Measurements from ENCODE around the gene SLC30A2. TPM values are rescaled to one million over a fixed set of nuclear protein-coding genes. Genes with fewer than 3 reads are reported as not detected.

The SLC30A2 gene
- total RNA-seq, 1 donor from 2014 or later: 4.4 TPM

DNA sequence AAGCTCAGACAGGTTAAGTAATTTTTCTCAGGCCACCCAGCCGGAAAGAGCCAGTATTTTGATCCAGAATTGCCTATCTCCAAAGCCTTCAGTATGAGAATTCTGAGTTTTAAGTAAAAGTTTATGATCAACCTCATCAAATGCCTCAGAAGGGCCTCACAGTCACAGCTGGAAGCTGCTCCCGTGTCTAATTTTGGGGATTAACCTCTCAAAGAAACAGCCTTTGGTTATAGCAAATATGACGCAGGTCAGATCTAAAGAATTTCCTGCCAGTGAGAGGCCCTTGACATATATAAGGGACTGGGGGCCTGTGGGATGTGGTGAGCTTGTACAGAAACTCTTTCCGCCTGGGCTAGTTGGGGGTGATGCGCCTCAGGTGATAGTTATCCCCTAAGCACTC is 22.1 kb downstream of the SLC30A2 start:
- no peak for DNase-seq (ENCODE audit: extremely low spot score, unreplicated experiment)
- no peak overlapping the region for H3K27ac Mint-ChIP-seq
- H3K4me1 Mint-ChIP-seq (ENCODE audit: unreplicated experiment): peaks cover 29% of the 10 kb centered on the region
- H3K36me3 Mint-ChIP-seq: no peaks in the 10 kb centered on the region
- H3K27me3 Mint-ChIP-seq: no peaks in the 10 kb centered on the region
- TF ChIP-seq, protein P1, sequence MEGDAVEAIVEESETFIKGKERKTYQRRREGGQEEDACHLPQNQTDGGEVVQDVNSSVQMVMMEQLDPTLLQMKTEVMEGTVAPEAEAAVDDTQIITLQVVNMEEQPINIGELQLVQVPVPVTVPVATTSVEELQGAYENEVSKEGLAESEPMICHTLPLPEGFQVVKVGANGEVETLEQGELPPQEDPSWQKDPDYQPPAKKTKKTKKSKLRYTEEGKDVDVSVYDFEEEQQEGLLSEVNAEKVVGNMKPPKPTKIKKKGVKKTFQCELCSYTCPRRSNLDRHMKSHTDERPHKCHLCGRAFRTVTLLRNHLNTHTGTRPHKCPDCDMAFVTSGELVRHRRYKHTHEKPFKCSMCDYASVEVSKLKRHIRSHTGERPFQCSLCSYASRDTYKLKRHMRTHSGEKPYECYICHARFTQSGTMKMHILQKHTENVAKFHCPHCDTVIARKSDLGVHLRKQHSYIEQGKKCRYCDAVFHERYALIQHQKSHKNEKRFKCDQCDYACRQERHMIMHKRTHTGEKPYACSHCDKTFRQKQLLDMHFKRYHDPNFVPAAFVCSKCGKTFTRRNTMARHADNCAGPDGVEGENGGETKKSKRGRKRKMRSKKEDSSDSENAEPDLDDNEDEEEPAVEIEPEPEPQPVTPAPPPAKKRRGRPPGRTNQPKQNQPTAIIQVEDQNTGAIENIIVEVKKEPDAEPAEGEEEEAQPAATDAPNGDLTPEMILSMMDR (conservative IDR thresholded peaks at IDR 0.05): no peak
- H3K4me3 Mint-ChIP-seq: no peak overlapping the region
- no peaks in the 10 kb centered on the region for H3K9me3 Mint-ChIP-seq

DNA sequence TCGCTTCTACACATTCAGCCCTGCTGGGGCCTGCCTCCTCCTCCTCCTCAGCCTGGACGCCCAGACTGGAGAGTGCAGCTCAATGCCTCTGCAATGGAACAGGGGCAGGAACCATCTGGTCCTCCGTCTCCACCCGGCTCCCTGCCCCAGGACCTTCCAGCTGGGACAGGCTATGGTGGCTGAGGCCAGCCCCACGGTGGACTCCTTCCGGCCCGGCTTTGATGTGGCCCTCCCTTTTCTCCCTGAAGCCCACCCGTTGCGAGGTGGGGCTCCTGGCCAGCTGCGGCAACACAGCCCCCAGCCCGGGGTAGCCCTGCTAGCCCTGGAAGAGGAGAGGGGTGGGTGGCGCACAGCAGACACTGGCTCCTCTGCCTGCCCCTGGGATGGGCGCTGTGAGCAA is 22.9 kb downstream of the SLC30A2 start:
- Mint-ChIP-seq H3K4me3 (no peak overlapping the region), H3K36me3 (no peaks in the 10 kb centered on the region), H3K27me3 (no peaks in the 10 kb centered on the region), H3K4me1 (ENCODE audit: unreplicated experiment) (peaks cover 36% of the 10 kb centered on the region), H3K9me3 (no peaks in the 10 kb centered on the region), H3K27ac (no peak overlapping the region)
- DNase-seq (ENCODE audit: extremely low spot score, unreplicated experiment): no peak
- TF ChIP-seq, protein P1 (conservative IDR thresholded peaks at IDR 0.05): no peak

DNA sequence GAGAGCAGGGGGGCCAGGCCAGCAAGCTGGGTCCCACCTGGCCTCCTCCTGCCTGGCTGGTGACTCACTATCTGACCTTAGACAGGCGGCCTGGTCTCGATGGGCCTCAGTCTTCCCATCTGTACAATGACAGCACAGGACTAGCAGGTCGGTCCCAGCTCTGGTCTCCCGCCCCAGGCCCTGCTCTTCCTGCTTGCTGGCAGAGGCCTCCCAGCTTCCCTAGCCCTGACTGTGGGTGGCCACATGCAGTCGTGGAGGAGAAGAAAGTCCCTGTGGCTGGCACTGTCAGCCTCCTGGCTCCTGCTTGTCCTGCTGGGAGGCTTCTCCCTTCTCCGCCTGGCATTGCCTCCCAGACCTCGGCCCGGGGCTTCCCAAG is 23.5 kb downstream of the SLC30A2 start:
- Mint-ChIP-seq H3K36me3 (no peaks in the 10 kb centered on the region), H3K4me3 (no peak overlapping the region), H3K27me3 (no peaks in the 10 kb centered on the region), H3K27ac (no peak overlapping the region), H3K4me1 (ENCODE audit: unreplicated experiment) (peaks cover 32% of the 10 kb centered on the region), H3K9me3 (no peaks in the 10 kb centered on the region)
- TF ChIP-seq, protein P1 (conservative IDR thresholded peaks at IDR 0.05): no peak
- DNase-seq (ENCODE audit: extremely low spot score, unreplicated experiment): no peak

DNA sequence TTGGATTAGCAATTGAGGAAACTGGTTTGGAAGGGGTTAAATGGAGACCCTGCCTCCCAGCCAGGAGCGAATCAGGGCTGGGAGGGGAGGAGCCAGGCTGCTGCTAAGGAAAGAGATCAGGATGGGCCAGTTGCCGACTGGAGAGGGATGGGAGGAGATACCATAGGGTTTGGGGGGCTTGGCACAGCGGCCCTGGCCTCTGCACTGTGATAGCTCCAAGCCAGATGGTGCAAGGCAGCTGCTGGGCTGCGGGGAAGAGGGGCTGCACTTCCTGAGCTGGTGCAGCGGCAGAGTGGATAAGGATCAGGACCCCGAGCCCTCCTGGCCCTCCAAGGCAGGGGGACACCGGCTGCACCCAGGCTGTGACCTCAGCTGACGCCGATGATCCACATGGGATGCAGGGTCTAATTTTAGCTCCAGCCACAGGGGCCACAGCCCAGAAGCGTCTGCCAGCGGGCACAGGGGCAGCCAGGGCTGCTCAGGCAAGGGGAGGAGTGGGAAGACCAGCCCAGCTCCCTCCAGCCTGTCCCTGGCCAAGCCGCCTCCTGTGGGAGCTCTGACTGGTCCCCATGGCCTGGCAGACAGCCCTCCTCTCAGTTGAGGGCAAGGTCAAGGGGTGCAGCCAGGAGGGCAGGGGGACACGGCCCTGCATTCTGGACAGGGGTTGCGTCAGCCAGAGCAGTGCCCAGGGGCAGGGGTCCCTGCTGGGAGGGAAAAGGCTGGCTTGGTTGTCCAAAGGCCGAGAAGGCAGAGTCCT is 24.1 kb downstream of the SLC30A2 start, which contains the start of gene EXTL1:
TSS of gene EXTL1 (plus strand) at position 129 of the 757 bp plus-strand sequence. CDS start 872 bp downstream, outside the sequence.
- Mint-ChIP-seq H3K4me1 (ENCODE audit: unreplicated experiment) (peaks cover 32% of the 10 kb centered on the region), H3K4me3 (peak within 1 kb of the TSS; percentile 90), H3K36me3 (no peaks in the 10 kb centered on the region), H3K27me3 (no peaks in the 10 kb centered on the region), H3K27ac (peak within 1 kb of the TSS; percentile 78), H3K9me3 (no peaks in the 10 kb centered on the region)
- TF ChIP-seq, protein P1 (conservative IDR thresholded peaks at IDR 0.05): no peak
- DNase-seq (ENCODE audit: extremely low spot score, unreplicated experiment): no peak

DNA sequence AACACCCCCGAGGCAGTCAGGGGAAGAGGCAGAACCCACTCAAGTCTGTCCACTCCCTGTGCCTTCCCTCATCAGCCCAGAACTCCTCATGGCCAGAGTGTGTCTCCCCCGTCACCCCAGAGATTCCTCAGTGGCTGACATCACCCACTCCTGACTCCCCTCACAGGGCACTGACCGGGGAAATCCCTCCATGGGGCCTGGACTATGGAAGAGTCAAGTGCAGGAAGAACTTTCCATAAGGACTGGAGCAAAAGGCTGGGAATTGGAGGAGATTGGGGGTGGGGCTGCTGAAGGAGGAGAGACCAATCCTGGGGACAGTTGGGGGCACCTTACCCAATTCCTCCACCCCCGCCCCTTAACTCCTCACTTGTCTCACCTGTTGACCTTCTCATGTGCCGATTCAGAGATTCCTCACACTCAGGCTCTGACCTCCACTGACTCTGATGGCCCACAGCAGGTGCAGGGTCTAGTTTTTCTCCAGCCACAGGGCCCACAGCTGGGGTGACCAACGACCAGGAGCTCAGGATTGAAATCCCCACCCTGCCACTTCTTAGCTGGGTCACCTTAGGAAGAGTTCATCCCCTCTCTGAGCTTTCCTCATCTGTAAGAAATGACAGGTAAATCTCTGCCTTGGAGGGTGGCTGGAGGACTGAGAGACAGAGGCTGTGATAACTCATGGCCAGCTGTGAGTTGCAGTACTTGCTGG is 24.8 kb downstream of the SLC30A2 start:
- Mint-ChIP-seq H3K4me1 (ENCODE audit: unreplicated experiment) (peaks cover 32% of the 10 kb centered on the region), H3K36me3 (no peaks in the 10 kb centered on the region), H3K27ac (peak overlapping the region; percentile 78), H3K9me3 (no peaks in the 10 kb centered on the region), H3K27me3 (no peaks in the 10 kb centered on the region), H3K4me3 (peak overlapping the region; percentile 90)
- no peak for DNase-seq (ENCODE audit: extremely low spot score, unreplicated experiment)
- TF ChIP-seq, protein P1 (conservative IDR thresholded peaks at IDR 0.05): no peak
